Thyroid gland (tissue), 4 donors: ENCODE results near the gene CSNK2A1. TPM values are rescaled to one million over a fixed set of nuclear protein-coding genes. Genes with fewer than 3 reads are reported as not detected.

Experiments used
- DNase-seq, 2 donors: peaks; one replicate each; pipeline ENCODE4 v3.0.0-alpha.2; 2019
- H3K27ac ChIP-seq, 3 donors: fragments of 200-600 bp; sonication (generic); 1 replicate in 2 of 3; 2 replicates in 1 of 3; pipeline ENCODE4 v1.5.1; 2016 to 2019; ENCODE audit warnings: mild to moderate bottlenecking in 1 of 3, moderate library complexity in 1 of 3
- H3K27me3 ChIP-seq: fragments of 200-600 bp; sonication (generic); one replicate; pipeline ENCODE4 v1.5.1; 2019
- H3K36me3 ChIP-seq, 2 donors: fragments of 200-600 bp; sonication (generic); one replicate each; pipeline ENCODE4 v1.5.1; 2016 to 2019
- H3K4me1 ChIP-seq, 2 donors: fragments of 200-600 bp; sonication (generic); one replicate each; pipeline ENCODE4 v1.5.1; 2017 to 2019
- H3K4me3 ChIP-seq, 3 donors: fragments of 200-600 bp; sonication (generic); replicated peaks in 1 of 3; 1 replicate in 2 of 3; 2 replicates in 1 of 3; pipeline ENCODE4 v1.5.1; 2016; ENCODE audit warnings: mild to moderate bottlenecking in 1 of 3
- H3K9me3 ChIP-seq: fragments of 200-600 bp; sonication (generic); one replicate; pipeline ENCODE4 v1.5.1; 2017
- POLR2A ChIP-seq, 2 donors: fragments of 450-650 bp; IDR thresholded peaks; one replicate each; pipeline ENCODE4 v1.6.1; 2017; ENCODE audit warnings: antibody characterized with exemption in 2 of 2, mild to moderate bottlenecking in 2 of 2, moderate library complexity in 1 of 2
- WGBS, 2 donors: methylation state at CpG; one replicate each; pipeline ENCODE4 v1.1.5; 2017; 5-methylcytosine and 5-hydroxymethylcytosine counted together
- intact Hi-C: fragments of 100-400 bp; cut with DNase I; formaldehyde crosslinking; loops from one replicate; pipeline ENCODE4 v1.15.1; 2023
- total RNA-seq, 4 donors: library from RNA; depleted of rRNA; stranded (reverse); fragments of >200 nt; gene quantifications; one replicate each; pipeline ENCODE4 v1.2.3, GENCODE V29; 2016
- TF ChIP-seq, protein P1 (sequence below), 6 experiments: fragments of 200-600 bp in 3 of 6; fragments of 450-650 bp in 3 of 6; sonication (generic) in 3 of 6; IDR thresholded peaks; one replicate each; pipeline ENCODE4 v1.5.1; 2016 to 2019; ENCODE audit warnings: antibody characterized with exemption in 6 of 6, mild to moderate bottlenecking in 2 of 6, inconsistent platforms in 1 of 6, moderate library complexity in 1 of 6

CSNK2A1 gene
- total RNA-seq, 4 donors from 2014 or later, result 88.0 to 153 (median 105) TPM

DNA sequence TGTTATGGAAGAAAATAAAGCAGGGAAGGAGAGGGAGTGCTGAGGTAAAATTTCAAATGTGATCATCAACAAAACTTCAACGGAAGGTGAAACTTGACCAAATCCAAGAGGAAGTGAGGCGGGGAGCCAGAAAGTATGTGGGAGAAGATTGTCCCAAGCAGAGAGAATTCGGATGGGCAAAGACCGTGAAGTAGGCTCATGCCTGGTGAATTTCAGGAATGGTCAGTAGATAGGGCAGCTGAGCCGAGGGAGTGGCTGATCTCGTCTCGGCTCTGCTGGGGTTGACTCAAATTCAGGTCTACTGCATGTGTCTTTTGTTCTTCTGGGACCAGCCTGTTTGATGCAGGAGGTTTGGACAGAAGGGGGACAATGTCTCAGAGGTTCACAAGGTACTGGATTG lies 7.0 kb upstream of the CSNK2A1 start:
- no peak overlapping the region for H3K27ac ChIP-seq
- H3K27me3 ChIP-seq, result no peaks in the 10 kb centered on the region
- H3K4me3 ChIP-seq, result no peak overlapping the region
- DNase-seq, result no peak
- TF ChIP-seq, protein P1, sequence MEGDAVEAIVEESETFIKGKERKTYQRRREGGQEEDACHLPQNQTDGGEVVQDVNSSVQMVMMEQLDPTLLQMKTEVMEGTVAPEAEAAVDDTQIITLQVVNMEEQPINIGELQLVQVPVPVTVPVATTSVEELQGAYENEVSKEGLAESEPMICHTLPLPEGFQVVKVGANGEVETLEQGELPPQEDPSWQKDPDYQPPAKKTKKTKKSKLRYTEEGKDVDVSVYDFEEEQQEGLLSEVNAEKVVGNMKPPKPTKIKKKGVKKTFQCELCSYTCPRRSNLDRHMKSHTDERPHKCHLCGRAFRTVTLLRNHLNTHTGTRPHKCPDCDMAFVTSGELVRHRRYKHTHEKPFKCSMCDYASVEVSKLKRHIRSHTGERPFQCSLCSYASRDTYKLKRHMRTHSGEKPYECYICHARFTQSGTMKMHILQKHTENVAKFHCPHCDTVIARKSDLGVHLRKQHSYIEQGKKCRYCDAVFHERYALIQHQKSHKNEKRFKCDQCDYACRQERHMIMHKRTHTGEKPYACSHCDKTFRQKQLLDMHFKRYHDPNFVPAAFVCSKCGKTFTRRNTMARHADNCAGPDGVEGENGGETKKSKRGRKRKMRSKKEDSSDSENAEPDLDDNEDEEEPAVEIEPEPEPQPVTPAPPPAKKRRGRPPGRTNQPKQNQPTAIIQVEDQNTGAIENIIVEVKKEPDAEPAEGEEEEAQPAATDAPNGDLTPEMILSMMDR (IDR thresholded peaks at IDR 0.05), result no peak
- no peak for TF ChIP-seq POLR2A (IDR thresholded peaks at IDR 0.05)
- no peaks in the 10 kb centered on the region for H3K9me3 ChIP-seq
- WGBS, 2 donors, result 80 to 82% methylated on average over 7 of the region's 7 CpGs
- intact Hi-C loops, result no loop called here
- H3K4me1 ChIP-seq, result peaks cover under 1 to 3% of the 10 kb centered on the region in 2 donors
- H3K36me3 ChIP-seq, result no peaks in the 10 kb centered on the region

DNA sequence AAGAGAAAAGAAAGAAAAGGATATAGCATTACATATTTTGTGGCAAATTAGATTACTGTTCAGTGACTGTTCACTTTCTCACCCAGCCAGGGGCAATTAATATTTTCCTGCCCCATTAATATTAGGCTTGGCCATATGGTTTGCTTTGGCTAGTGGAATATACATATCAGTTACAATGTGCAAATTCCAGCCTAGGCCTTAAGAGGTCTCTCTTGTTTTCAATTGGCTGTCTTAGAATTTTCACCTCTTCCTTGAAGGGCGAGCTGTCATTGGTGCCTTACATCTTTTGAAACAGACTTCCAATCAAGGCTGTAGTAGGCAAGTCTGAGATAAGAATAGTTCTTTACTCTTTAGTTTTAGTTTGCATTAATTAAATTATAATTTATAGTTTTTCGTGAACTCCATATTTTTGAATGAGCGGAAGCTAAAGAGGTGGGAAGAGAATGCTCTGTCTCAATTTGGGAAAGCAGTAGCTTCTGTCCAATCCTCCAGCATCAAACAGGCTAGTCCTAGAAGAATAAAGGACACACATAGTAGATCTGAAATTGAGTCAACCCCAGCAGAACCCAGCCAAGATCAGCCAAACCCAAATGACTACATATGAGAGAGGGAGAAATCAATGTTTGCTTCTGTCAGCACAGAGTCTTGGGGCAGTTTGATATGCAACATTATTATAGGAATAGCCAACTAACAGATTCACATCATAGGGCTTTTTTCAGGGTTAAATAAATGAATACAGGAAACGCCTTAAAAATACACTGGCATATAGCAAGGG lies 6.3 kb upstream of the CSNK2A1 start:
- TF ChIP-seq POLR2A (IDR thresholded peaks at IDR 0.05), result no peak
- TF ChIP-seq, protein P1 (IDR thresholded peaks at IDR 0.05), result no peak
- 89 to 96% methylated on average over 4 of the region's 4 CpGs for WGBS, 2 donors
- no peak for DNase-seq
- no peaks in the 10 kb centered on the region for H3K9me3 ChIP-seq
- intact Hi-C loops, result loop anchor here (10.0 kb wide), 1 partner anchor 65 kb away; no protein-coding TSS in a partner anchor
- no peak overlapping the region for H3K4me3 ChIP-seq
- H3K4me1 ChIP-seq, result no peaks in the 10 kb centered on the region
- no peak overlapping the region for H3K27ac ChIP-seq
- H3K36me3 ChIP-seq, result no peaks in the 10 kb centered on the region
- H3K27me3 ChIP-seq, result no peaks in the 10 kb centered on the region

DNA sequence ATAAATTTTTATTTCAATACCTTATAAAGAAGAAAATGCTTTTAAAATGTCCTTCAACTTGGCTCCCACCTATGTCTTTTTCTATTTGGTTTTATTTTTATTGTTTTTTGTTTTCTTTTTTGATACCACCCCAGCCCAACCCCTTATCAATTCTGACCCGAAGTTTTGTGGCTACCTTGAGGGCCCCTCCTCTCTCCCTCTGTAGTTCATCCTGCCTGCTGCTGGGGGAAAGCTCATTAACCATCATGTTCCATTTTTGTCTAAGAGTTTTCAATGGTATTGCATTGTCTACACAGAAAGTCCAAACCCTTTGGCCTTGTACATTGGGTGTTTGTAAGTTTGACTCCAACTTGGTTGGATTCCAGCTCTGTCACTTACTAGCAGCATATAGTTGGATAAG lies 5.3 kb upstream of the CSNK2A1 start:
- H3K27me3 ChIP-seq, result no peaks in the 10 kb centered on the region
- intact Hi-C loops, result loop anchor here (10.0 kb wide), 1 partner anchor 64 kb away; no protein-coding TSS in a partner anchor
- H3K36me3 ChIP-seq, result no peaks in the 10 kb centered on the region
- WGBS, 2 donors, result 61 to 66% methylated on average over 1 of the region's 1 CpG
- H3K27ac ChIP-seq, result no peak overlapping the region
- H3K4me1 ChIP-seq, result peaks cover 5 to 6% of the 10 kb centered on the region in 2 donors
- H3K9me3 ChIP-seq, result no peaks in the 10 kb centered on the region
- DNase-seq, result no peak
- no peak overlapping the region for H3K4me3 ChIP-seq
- TF ChIP-seq, protein P1 (IDR thresholded peaks at IDR 0.05), result no peak
- TF ChIP-seq POLR2A (IDR thresholded peaks at IDR 0.05), result no peak

DNA sequence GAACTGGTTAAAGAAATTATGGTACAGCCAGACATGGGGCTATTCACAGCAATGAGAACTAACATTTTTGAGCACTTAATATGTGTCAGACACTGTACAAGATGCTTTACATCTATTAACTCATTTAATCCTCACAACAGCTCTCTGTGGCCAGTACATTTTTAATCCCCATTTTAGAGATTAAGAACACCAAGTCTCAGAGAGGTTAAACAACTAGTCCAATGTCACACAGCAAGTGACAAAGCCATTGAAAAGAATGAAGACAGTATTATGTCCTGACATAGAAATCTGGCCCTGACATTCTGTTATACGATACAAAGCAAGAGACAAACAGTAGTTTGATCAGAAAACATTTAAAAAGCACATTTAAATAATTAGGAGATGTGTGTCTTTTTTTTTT lies 3.8 kb upstream of the CSNK2A1 start:
- H3K4me3 ChIP-seq, result no peak overlapping the region
- no peak for DNase-seq
- 97 to 98% methylated on average over 1 of the region's 1 CpG for WGBS, 2 donors
- TF ChIP-seq, protein P1 (IDR thresholded peaks at IDR 0.05), result no peak
- no peak for TF ChIP-seq POLR2A (IDR thresholded peaks at IDR 0.05)
- peaks cover 9% of the 10 kb centered on the region in 2 donors for H3K4me1 ChIP-seq
- H3K27ac ChIP-seq, result no peak overlapping the region
- H3K36me3 ChIP-seq, result no peaks in the 10 kb centered on the region
- intact Hi-C loops, result loop anchor here (10.0 kb wide), 1 partner anchor 63 kb away; no protein-coding TSS in a partner anchor
- H3K9me3 ChIP-seq, result no peaks in the 10 kb centered on the region
- H3K27me3 ChIP-seq, result no peaks in the 10 kb centered on the region

DNA sequence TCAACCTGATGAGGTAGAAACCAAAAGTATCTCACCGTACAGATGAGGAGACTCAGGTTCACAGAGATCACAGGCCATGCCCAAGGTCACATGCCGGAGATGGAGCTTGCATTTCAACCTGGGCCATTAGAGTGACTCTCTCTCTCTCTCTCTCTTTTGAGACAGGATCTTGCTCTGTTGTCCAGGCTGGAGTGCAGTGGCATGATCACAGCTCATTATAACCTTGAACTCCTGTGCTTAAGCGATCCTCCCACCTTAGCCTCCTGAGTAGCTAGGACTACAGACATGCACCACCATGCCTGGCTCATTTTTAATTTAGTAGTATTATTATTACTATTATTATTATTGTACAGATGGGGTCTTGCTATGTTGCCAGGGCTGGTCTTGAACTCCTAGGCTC lies 2.8 kb upstream of the CSNK2A1 start:
- Histone ChIP-seq H3K36me3 (no peaks in the 10 kb centered on the region), H3K4me1 (peaks cover 19 to 20% of the 10 kb centered on the region in 2 donors), H3K4me3 (no peak overlapping the region), H3K27me3 (no peaks in the 10 kb centered on the region), H3K27ac (no peak overlapping the region), H3K9me3 (no peaks in the 10 kb centered on the region)
- intact Hi-C loops, result loop anchor here (10.0 kb wide), 1 partner anchor 62 kb away; no protein-coding TSS in a partner anchor
- 92% methylated on average over 3 of the region's 3 CpGs for WGBS, 2 donors
- DNase-seq, result no peak
- TF ChIP-seq, protein P1 (IDR thresholded peaks at IDR 0.05), result no peak
- TF ChIP-seq POLR2A (IDR thresholded peaks at IDR 0.05), result no peak
